ENCODE measurements around the gene KRT84. TPM values are rescaled to one million over a fixed set of nuclear protein-coding genes. Genes with fewer than 3 reads are reported as not detected.

The KRT84 gene
- polyA plus RNA-seq, 3 donors: not detected

DNA sequence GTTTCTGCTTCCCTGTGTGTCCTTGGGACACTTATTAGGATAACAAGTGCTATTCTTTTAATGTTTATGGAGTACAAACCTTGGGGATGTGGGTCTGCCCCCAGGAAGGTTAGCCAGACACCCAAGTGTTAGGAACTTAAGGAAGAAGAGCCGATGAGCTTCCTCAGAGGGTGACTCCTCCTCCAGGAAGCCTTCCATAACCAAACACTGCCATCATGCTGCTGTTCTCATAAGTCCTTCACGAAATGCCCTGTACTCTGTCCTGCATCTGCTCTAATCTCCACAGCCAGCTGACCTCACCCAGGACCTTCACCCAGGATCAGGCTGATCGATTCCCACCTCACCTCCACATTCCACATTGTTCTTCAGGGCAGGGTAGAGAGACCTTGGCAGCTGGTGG is 16.9 kb downstream of the KRT84 start:
- no peak overlapping the region for H3K27ac ChIP-seq (ENCODE audit: low read depth, low read length)
- 46 to 67% (median 65%) methylated on average over 3 of the region's 3 CpGs for WGBS, 3 donors

DNA sequence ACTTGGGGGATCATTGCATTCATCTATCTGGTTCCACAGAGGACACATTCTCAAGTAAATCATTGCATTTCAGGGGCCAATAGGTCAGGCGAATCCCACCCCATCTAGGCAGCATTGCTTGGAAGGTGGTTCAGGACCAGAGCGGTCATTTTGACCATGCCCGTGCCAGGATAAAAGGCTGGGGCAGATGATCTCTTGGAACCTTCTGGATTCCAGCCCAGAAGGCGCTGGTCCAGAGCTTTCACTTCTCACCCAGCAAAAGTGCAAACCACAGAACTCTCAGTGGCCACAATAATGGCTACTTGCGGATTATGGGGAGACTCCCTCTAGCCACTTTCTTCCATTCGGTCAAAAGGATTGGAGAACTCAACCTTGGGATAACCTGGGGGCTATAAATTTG is 17.6 kb downstream of the KRT84 start:
- 83 to 93% (median 89%) methylated on average over 6 of the region's 6 CpGs for WGBS, 3 donors
- no peak overlapping the region for H3K27ac ChIP-seq (ENCODE audit: low read depth, low read length)

DNA sequence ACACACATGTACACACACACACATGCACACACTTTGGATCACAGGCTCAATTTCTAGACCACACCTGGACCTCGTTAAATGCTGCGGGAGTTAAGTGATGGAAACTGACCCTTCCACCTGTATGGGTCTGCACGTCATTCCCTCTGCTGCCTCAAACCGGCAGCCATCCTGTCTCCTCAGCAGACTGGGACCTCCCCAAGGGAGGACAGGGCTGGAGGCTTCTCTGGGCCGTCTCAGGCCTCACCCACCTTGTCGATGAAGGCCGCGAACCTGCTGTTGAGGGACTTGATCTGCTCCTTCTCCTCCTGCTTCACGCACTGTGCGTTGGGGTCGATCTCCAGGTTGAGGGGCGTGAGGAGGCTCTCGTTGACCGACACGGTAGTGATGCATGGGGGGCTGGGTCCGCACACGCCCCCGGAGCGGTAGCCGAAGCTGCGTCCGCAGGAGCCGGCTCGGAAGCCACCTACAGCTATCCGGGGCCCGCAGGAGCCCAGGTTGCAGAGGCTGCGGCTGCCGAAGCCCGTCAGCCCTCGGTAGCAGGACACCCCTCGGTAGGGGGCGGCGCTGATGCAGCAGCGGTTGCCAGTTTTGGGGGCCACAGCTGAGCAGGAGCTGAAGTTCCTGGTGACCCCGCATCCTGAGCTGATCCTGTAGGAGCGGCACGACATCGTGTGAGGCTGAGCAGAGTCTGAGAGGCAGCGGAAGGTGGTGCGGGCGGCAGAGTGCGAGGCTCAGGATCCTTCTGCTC is 18.5 kb downstream of the KRT84 start, which contains the start of gene KRT85:
Gene KRT85 (minus strand): TSS at position 744 of the 748 bp plus-strand sequence. CDS start 76 bp downstream, at position 668.
- H3K27ac ChIP-seq (ENCODE audit: low read depth, low read length): no peak within 1 kb of the TSS
- WGBS, 3 donors: 81 to 88% (median 82%) methylated on average over 36 to 42 of the region's 42 CpGs

DNA sequence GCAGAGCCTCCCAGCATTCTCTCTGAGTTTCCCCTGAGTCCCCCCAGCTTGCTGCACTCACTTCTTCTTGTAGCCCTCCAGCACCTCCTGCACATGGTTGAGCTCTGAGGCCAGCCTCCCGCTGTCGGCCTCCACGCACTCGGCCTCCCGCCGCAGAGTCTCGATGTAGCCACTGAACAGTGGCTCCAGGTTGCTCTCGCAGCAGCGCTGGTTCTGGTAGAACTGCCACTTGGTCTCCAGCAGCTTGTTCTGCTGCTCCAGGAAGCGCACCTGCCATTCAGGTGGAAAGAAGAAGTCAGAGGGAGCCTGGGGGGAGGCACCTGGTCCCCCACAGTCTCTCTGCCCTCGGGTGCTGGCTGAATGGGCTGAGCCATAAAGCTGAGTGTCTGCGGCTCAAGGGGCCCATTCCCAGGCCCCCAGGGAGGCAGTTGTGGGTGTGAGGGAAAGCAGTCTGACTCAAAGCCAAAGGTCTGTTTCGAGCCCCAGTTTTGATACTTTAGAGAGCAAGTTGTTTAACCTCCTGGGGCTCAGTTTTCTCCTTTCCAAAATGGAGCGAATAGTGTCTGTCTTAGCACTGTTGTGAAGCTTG is 20.5 kb downstream of the KRT84 start:
- 83 to 88% (median 84%) methylated on average over 14 of the region's 14 CpGs for WGBS, 3 donors
- no peak overlapping the region for H3K27ac ChIP-seq (ENCODE audit: low read depth, low read length)

DNA sequence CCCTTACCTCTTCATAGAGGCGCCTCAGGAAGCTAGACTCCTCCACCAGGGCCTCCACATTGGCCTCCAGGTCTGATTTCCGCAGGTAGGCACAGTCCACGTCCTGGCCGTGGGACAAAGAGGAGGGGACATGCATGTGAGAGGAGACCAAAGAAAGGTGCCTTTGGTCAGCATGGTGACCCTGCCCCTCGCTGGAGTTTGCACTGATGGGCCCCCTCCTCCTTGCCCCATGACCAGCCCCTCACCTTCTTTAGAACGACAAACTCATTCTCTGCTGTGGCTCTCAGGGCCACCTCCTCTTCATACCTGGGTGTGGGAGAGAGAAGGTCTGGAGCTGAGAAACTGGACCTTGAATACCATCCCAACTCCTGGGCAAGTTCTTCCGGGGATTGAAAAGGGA is 21.4 kb downstream of the KRT84 start:
- H3K27ac ChIP-seq (ENCODE audit: low read depth, low read length): no peak overlapping the region
- 83 to 88% (median 86%) methylated on average over 7 of the region's 7 CpGs for WGBS, 3 donors

DNA sequence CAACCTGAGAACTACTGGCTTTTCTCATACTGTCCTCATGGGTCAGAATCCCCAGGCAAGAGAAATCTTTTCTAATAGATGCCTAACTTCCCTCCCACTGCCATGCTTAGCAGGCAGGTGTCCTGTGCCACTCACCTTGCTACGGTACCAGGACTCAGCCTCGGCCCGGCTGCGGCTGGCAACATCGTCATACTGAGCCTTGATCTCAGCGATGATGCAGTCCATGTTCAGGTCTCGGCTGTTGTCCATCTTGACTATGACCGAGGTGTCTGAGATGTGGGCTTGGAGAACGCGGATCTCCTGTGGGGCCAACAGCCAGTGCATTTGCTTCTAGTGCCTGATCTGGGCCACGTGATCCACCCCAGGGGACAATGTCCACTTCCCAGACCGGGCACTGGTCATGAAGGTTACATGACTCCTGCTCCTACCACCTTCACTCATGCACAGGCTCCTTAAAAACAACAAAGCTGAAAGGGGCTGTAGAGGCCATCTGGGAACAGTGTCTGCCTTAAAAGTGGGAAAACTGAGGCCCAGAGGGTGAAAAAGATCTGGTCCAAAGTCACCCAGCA is 22.3 kb downstream of the KRT84 start:
- no peak overlapping the region for H3K27ac ChIP-seq (ENCODE audit: low read depth, low read length)
- WGBS, 3 donors: 91 to 96% (median 94%) methylated on average over 12 of the region's 12 CpGs

DNA sequence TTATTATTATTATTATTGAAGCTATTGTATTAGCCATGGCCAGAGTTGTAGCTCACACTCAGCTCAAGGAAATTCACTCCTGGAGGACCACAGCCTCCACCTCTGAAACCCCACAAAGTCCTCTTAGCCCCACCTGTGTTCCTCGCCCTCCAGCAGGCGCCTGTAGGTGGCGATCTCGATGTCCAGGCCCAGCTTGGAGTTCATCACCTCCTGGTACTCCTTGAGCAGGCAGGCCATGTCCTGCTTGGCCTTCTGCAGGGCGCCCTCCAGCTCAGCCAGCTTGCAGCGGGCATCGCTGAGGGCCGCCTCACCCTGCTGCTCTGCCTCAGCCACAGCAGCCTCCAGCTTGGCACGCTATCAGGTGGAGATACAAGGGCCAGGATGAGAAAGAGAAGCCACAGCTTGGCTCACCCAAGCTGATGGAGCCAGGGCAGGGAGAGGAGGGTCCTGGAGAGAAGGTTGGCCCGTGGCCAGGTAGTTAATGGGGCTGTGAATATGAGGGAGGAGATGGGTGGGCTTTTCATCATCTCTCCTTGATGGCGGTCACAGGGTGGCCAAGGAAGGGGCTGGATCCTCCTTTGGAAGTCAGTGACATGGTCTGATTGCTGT is 23.2 kb downstream of the KRT84 start:
- WGBS, 3 donors: 86 to 88% (median 87%) methylated on average over 11 of the region's 11 CpGs
- H3K27ac ChIP-seq (ENCODE audit: low read depth, low read length): no peak overlapping the region

DNA sequence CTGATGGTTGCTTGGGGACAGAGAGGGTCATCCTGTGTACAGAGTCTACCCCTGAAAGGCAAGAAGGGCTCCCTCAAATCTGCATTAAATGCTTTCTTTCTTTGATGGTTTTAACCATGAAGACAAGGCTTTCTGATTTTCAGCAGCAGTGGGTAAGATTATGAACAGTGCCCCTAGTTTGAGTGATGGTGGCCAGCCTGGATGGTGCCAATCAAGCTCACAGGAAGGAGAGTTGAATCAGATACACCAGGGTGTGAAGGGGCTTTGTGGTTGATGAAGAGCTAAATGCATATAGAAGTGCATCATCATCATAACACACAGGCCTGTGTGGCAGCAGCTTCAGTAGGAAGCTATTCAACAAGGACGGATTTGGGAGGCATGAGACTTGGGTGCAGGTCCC is 23.9 kb downstream of the KRT84 start:
- 92 to 100% (median 94%) methylated on average over 1 of the region's 1 CpG for WGBS, 3 donors
- H3K27ac ChIP-seq (ENCODE audit: low read depth, low read length): no peak overlapping the region

DNA sequence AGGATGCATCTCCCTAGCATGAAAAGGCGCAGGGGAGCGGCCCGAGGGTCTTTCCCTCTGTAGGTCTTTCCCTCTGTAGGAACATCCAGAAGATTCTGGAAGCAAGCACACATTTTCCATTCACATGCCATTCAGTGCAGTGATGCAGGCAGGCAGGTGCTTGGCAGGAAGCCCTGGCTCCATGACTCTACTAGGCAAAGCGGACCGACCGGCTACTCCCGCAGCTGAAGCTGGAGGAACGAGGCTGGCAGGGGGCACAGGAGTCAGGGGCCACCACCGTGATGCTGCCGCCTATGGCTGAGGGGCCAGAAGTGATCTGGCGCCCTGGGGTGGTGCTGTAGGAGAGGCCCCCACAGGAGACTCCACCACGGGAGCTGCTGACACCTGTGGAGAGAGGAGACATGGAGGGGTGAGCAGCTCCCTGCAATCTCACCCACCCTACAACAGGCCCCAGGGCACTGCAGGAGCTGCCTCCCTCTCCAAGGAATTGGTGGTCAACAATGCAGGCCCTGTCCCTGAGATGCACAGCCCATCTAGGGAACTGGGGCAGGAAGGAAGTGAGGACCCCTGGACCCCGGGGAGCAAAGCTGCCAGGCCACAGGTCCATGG is 24.7 kb downstream of the KRT84 start:
- H3K27ac ChIP-seq (ENCODE audit: low read depth, low read length): no peak overlapping the region
- WGBS, 3 donors: 56 to 90% (median 86%) methylated on average over 13 of the region's 13 CpGs

DNA sequence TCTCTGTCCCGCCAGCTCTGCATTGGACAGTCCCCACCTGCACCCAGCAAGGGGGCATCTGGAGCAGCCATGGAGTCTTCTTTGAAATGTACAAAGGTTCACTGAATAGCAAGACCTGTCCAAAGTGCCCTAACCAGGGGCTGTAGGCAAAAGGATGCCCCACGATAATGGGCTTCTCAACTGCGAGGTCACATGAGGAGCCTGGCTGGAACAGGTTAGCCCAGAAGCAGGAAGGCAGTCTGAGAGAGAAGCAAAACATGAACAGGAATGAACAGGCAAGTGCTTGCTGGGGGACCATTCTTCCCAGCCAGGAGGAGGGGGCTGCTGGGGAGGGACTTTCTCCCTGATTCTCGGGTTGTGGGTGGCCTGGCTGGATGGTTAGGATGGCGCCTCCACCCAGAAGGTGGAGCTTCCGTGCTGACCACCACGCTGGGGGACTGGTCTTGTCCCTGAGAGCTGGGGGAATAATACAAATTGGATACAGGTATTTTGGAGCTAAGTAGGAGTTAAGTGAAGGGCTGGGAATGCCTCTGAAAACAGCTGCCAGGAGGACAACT is 25.3 kb downstream of the KRT84 start:
- no peak overlapping the region for H3K27ac ChIP-seq (ENCODE audit: low read depth, low read length)
- WGBS, 3 donors: 82 to 92% (median 89%) methylated on average over 7 of the region's 7 CpGs

DNA sequence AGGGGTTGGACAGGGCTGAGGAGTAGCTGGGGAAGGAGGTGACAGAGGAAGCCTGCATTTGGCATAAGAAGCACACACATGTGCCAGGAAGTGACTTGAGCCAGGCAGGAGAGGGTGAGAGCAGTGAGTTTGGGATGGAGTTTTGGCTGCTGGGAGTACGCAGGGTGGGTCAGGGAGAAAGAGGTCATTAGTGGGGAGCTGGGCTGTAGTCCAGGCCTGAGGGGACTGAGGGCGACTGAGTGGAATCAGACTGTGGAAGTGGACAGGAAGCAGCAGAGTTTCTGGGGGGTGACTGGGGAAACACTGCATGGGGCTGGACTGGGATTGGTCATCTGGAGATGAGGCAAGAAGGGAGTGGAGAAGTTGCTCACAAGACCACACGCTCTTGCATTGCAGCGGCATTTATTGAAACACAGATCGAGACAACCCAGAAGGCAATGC is 25.8 kb downstream of the KRT84 start:
- no peak overlapping the region for H3K27ac ChIP-seq (ENCODE audit: low read depth, low read length)
- 51 to 86% (median 53%) methylated on average over 5 of the region's 5 CpGs for WGBS, 3 donors

DNA sequence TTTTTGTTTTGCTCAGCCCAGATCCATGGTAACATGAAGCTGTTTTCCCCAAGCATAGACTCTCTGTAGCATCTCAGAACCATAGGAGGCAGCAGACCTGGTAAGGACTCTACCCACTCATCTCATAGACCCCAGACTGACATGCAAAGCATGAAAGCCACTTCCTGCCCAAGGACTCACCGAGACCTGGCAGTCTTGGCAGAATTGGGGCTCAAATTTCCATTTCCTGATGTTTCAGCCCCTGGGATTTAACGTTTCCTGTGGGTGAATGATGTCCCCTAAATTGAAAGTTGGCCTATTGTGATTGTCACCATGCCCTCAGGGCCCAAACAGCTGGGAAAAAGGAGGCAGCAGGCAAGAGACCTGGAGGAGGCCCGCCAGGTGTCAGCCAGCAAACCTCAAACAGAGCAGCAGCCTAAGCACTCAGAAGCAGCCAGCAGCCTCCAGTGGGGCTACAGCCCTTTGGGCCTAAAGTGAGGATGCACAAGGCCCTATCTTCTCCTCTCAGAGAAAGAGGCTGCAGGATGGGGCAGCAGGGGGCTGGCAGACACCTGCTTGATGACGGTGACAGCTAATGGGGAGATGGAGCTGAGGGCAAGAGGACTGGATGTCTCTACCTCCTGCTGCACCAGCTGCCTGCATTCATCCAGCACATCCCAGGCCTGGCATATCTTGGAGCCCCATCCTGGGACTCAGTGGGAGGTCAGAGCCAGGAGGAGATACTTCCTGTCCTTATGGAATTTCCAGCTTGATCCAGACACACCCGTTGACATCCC is 26.7 kb downstream of the KRT84 start:
- WGBS, 3 donors: 68 to 78% (median 70%) methylated on average over 5 of the region's 5 CpGs
- H3K27ac ChIP-seq (ENCODE audit: low read depth, low read length): no peak overlapping the region

DNA sequence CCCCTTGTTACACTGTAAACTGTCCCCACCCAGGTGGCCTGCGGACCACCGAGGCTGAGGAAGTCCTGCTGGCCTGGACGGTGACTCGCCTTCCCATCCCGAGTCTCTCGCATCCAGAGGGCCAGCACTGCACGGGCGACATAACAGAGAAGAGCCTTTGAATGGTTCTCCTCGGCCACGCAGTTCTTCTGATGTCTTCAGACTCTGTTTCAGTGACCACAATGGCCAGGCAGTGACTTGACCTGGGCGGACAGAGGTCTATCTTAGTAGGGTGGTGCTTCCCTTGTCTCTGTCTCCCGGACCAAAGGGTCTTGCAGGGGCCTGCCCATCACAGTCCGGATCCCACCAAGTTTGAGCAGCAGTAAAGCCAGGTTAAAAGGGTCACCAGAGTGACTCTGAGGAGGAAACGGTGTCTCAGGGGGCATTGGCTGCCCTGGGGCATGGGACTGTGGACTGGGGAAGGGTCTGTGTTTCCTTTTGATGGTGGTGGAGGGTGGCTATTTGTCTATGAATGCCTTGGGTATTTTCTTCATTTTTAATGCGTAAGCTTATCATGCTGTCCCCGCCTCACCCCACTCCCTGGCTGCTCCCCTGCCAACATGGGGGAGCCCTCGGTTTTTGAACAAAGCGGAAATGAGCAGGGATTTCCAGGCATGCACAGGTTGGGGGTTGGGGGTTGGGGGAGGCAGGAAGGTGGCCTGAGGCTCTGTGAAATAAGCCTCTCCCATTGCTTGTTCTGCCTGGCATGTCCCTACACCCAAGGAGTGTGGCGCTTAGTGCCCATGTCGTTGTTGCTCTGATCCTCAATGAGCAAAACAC is 28.5 kb downstream of the KRT84 start:
- H3K27ac ChIP-seq (ENCODE audit: low read depth, low read length): no peak overlapping the region
- WGBS, 3 donors: 90 to 93% (median 91%) methylated on average over 20 of the region's 20 CpGs

DNA sequence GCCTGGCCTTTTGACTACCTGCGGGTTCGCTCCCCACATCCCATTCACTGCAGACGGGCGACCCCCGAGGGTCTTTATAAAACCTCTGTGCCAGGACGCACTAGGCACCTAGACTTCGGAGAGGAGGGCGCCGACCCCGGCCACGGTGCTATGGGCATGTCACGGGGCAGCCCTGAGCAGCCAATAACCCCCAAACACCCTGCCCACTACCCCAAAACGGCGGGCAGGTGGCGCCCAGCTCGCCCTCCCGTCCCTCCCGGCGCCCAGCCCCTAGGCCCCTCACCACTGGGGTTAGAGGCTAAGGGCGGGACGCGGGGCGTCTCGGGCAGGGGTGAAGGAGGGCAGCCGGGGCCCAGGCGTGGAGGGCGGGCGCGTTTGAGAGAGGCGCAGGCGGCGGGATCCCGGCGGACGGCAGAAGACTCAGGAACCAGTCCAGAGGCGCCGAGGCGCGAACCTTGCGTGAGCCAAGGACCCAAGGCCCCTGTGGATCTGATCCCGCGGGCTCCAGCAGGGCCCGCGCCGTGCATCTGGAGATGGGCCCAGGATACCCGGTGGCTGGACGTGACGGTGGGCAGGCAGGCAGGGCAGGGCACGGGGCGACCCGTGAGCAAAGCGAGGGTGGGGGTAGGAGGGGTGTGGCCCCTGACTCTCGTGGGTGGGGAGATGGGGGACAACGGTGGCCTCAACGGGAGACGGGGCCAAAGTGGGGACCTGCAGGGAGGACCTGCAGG is 29.3 kb downstream of the KRT84 start:
- no peak overlapping the region for H3K27ac ChIP-seq (ENCODE audit: low read depth, low read length)
- WGBS, 3 donors: 92 to 95% (median 94%) methylated on average over 51 to 56 of the region's 56 CpGs

DNA sequence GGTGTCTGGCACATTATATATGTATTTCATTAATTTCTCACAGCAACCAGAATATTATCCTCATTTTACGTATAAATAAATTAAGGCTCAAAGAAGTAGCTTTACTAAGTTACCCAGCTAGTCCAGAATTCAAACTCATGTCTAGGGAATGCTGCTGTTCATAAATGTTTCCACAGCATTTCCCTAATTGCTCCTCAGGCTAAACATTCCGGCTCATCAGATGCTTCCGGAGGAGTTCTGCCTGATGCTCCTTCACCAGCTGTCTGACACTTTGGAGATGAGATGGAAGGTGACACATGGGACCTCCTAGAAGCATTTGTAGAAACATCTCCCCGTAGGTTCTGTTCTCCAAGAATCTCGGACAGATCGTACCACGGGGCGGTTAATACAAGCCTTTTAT is 30.3 kb downstream of the KRT84 start:
- H3K27ac ChIP-seq (ENCODE audit: low read depth, low read length): no peak overlapping the region
- WGBS, 3 donors: 91 to 96% (median 92%) methylated on average over 8 of the region's 8 CpGs

DNA sequence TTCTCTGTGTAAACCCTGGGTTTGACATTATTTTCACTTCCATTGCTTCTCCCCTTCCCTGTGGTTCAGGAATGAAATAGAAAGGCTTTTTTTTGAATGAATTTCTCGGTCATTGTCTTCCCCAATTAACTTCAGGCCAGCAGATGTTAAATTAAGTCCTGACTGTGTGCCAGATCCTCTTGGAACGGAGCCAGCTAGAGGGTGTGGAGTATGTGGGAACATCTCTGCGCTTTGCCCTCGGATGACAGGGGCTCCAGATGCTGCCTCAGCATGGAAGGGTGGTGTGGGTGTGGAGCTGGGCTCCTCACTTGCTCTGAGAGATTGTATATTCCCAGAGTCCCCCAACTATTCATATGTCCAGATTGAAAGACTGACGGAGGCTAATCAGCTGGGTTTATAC is 31.3 kb downstream of the KRT84 start:
- whole genome bisulfite sequencing, 3 donors: 28 to 45% (median 31%) methylated on average over 5 of the region's 5 CpGs
- H3K27ac ChIP-seq (ENCODE audit: low read depth, low read length): no peak overlapping the region

DNA sequence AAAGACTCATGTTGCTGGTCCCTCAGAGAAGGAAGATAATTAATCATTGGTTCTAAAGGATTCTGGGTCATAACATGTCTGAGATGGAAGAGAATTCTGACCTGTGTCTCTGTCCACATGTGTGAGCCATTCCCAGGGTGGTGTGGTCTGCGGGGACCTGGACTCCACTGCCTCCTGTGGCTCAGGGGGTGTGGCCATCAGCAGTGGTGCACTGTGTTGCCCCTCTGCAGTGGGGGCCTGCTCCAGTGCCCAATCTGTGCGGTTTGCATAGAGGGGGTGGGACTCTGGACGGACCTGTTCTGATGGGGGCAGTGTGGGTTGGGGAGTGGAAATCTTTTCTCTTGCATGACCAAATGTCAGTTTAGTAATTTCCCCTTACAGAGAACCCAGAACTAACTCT is 31.7 kb downstream of the KRT84 start:
- no peak overlapping the region for H3K27ac ChIP-seq (ENCODE audit: low read depth, low read length)
- 59 to 70% (median 63%) methylated on average over 3 of the region's 3 CpGs for WGBS, 3 donors

Measured in adipose tissue (tissue), 3 donors.